HG03097 (cell line): ENCODE data around the gene CDYL2.
"Not testable (repeated sequence)": the region's sequence is repeated elsewhere in the genome, so short reads cannot be mapped to it uniquely, and the experiment has no call there.

Experiments
- ATAC-seq: cut with Tn5 transposase; IDR thresholded peaks from one replicate; pipeline ENCODE4 v1.9.1; 2021; ENCODE audit not compliant: unreplicated experiment, low FRiP score

CDYL2 gene

GRCh38 chr16:80680839-80681238 is 123.6 kb downstream of the CDYL2 start:
- no peak for ATAC-seq

GRCh38 chr16:80680046-80680445 is 124.4 kb downstream of the CDYL2 start:
- no peak for ATAC-seq

- ATAC-seq: no peak
Measured at GRCh38 chr16:80674884-80675283, 129.5 kb downstream of the CDYL2 start.

- no peak for ATAC-seq
Measured at GRCh38 chr16:80672379-80672778, 132.0 kb downstream of the CDYL2 start.

- ATAC-seq: no peak
Measured at GRCh38 chr16:80671281-80671849, 133.0 kb downstream of the CDYL2 start.

- no peak for ATAC-seq
Measured at GRCh38 chr16:80670170-80670865, 134.1 kb downstream of the CDYL2 start.

- ATAC-seq: no peak
Measured at GRCh38 chr16:80669673-80670072, 134.7 kb downstream of the CDYL2 start.

GRCh38 chr16:80667925-80668324 is 136.5 kb downstream of the CDYL2 start:
- no peak for ATAC-seq

- ATAC-seq: no peak
Measured at GRCh38 chr16:80667251-80667560, 137.2 kb downstream of the CDYL2 start.

- ATAC-seq: no peak
Measured at GRCh38 chr16:80666378-80667250, 137.8 kb downstream of the CDYL2 start.

- ATAC-seq: no peak
Measured at GRCh38 chr16:80665356-80665755, 139.0 kb downstream of the CDYL2 start.

GRCh38 chr16:80664786-80665185 is 139.6 kb downstream of the CDYL2 start:
- no peak for ATAC-seq

- ATAC-seq: no peak
Measured at GRCh38 chr16:80664226-80664625, 140.2 kb downstream of the CDYL2 start.

GRCh38 chr16:80663078-80663477 is 141.3 kb downstream of the CDYL2 start:
- ATAC-seq: no peak

GRCh38 chr16:80659865-80660264 is 144.5 kb downstream of the CDYL2 start:
- no peak for ATAC-seq

- peak; percentile 85 for ATAC-seq
Measured at GRCh38 chr16:80656711-80657150, 147.7 kb downstream of the CDYL2 start.

- ATAC-seq: no peak
Measured at GRCh38 chr16:80656161-80656560, 148.2 kb downstream of the CDYL2 start.

GRCh38 chr16:80655751-80656150 is 148.6 kb downstream of the CDYL2 start:
- no peak for ATAC-seq

- ATAC-seq: no peak
Measured at GRCh38 chr16:80654094-80654862, 150.1 kb downstream of the CDYL2 start.

- ATAC-seq: no peak
Measured at GRCh38 chr16:80652441-80652840, 152.0 kb downstream of the CDYL2 start.

GRCh38 chr16:80650281-80650680 is 154.1 kb downstream of the CDYL2 start:
- ATAC-seq: not testable (repeated sequence)
